ENCODE data around the gene INSYN2B.

- TF ChIP-seq KAT7 (CRISPR knock-in tag; IDR thresholded peaks at IDR 0.05; ENCODE audit: borderline replicate concordance) (no peak), ARID4B (CRISPR knock-in tag; IDR thresholded peaks at IDR 0.05; ENCODE audit: borderline replicate concordance) (no peak), TEAD1 (CRISPR knock-in tag; IDR thresholded peaks at IDR 0.05) (no peak), NR2C2 (CRISPR knock-in tag; IDR thresholded peaks at IDR 0.05) (no peak), MYBL2 (CRISPR knock-in tag; IDR thresholded peaks at IDR 0.05) (no peak), FOXK1 (CRISPR knock-in tag; IDR thresholded peaks at IDR 0.05) (no peak), RELA (CRISPR knock-in tag; IDR thresholded peaks at IDR 0.05; ENCODE audit: borderline replicate concordance) (no peak), CREB1 (CRISPR knock-in tag; IDR thresholded peaks at IDR 0.05) (no peak), SP1 (CRISPR knock-in tag; conservative IDR thresholded peaks at IDR 0.05) (no peak)
- TF ChIP-seq, protein P1, sequence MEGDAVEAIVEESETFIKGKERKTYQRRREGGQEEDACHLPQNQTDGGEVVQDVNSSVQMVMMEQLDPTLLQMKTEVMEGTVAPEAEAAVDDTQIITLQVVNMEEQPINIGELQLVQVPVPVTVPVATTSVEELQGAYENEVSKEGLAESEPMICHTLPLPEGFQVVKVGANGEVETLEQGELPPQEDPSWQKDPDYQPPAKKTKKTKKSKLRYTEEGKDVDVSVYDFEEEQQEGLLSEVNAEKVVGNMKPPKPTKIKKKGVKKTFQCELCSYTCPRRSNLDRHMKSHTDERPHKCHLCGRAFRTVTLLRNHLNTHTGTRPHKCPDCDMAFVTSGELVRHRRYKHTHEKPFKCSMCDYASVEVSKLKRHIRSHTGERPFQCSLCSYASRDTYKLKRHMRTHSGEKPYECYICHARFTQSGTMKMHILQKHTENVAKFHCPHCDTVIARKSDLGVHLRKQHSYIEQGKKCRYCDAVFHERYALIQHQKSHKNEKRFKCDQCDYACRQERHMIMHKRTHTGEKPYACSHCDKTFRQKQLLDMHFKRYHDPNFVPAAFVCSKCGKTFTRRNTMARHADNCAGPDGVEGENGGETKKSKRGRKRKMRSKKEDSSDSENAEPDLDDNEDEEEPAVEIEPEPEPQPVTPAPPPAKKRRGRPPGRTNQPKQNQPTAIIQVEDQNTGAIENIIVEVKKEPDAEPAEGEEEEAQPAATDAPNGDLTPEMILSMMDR (IDR thresholded peaks at IDR 0.05), result no peak
- TF ChIP-seq, protein P2, sequence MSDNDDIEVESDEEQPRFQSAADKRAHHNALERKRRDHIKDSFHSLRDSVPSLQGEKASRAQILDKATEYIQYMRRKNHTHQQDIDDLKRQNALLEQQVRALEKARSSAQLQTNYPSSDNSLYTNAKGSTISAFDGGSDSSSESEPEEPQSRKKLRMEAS (CRISPR knock-in tag; IDR thresholded peaks at IDR 0.05), result no peak
- TF ChIP-seq, protein P3, sequence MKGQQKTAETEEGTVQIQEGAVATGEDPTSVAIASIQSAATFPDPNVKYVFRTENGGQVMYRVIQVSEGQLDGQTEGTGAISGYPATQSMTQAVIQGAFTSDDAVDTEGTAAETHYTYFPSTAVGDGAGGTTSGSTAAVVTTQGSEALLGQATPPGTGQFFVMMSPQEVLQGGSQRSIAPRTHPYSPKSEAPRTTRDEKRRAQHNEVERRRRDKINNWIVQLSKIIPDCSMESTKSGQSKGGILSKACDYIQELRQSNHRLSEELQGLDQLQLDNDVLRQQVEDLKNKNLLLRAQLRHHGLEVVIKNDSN (CRISPR knock-in tag; IDR thresholded peaks at IDR 0.05), result no peak
Observed at GRCh38 chr5:169908864-169909263, 71.4 kb downstream of the INSYN2B start.

Measured in WTC11 (cell line).